ENCODE measurements around the gene ABCA7. TPM values are rescaled to one million over a fixed set of nuclear protein-coding genes. Genes with fewer than 3 reads are reported as not detected.

Gene ABCA7
- total RNA-seq, 1 donor from 2014 or later: 6.7 TPM

- no peak for TF ChIP-seq CTCF (IDR thresholded peaks at IDR 0.05)
- no peaks in the 10 kb centered on the region for H3K36me3 Mint-ChIP-seq (ENCODE audit: low read depth)
- H3K27me3 Mint-ChIP-seq (ENCODE audit: low read depth): no peaks in the 10 kb centered on the region
Measured at GRCh38 chr19:1046836-1047695, 7.2 kb downstream of the ABCA7 start.

GRCh38 chr19:1047696-1048147, 7.8 kb downstream of the ABCA7 start:
- DNase-seq (ENCODE audit: low spot score): no peak
- Mint-ChIP-seq H3K27ac (ENCODE audit: unreplicated experiment) (no peak overlapping the region), H3K36me3 (ENCODE audit: low read depth) (no peaks in the 10 kb centered on the region), H3K9me3 (ENCODE audit: low read depth) (no peaks in the 10 kb centered on the region), H3K4me1 (ENCODE audit: low read depth) (no peaks in the 10 kb centered on the region), H3K27me3 (ENCODE audit: low read depth) (no peaks in the 10 kb centered on the region), H3K4me3 (ENCODE audit: unreplicated experiment) (no peak overlapping the region)
- TF ChIP-seq CTCF (IDR thresholded peaks at IDR 0.05): no peak

More at GRCh38 chr19:1046836-1047695, 7.2 kb downstream of the ABCA7 start:
- Mint-ChIP-seq H3K27ac (ENCODE audit: unreplicated experiment) (no peak overlapping the region), H3K4me1 (ENCODE audit: low read depth) (no peaks in the 10 kb centered on the region), H3K4me3 (ENCODE audit: unreplicated experiment) (no peak overlapping the region), H3K9me3 (ENCODE audit: low read depth) (no peaks in the 10 kb centered on the region)
- DNase-seq (ENCODE audit: low spot score): no peak

GRCh38 chr19:1049106-1049505, 9.2 kb downstream of the ABCA7 start:
- Mint-ChIP-seq H3K27ac (ENCODE audit: unreplicated experiment) (no peak overlapping the region), H3K36me3 (ENCODE audit: low read depth) (no peaks in the 10 kb centered on the region), H3K4me1 (ENCODE audit: low read depth) (no peaks in the 10 kb centered on the region), H3K4me3 (ENCODE audit: unreplicated experiment) (no peak overlapping the region), H3K9me3 (ENCODE audit: low read depth) (no peaks in the 10 kb centered on the region), H3K27me3 (ENCODE audit: low read depth) (no peaks in the 10 kb centered on the region)
- no peak for TF ChIP-seq CTCF (IDR thresholded peaks at IDR 0.05)
- no peak for DNase-seq (ENCODE audit: low spot score)

GRCh38 chr19:1049800-1050199, 9.9 kb downstream of the ABCA7 start:
- H3K27me3 Mint-ChIP-seq (ENCODE audit: low read depth): no peaks in the 10 kb centered on the region
- H3K27ac Mint-ChIP-seq (ENCODE audit: unreplicated experiment): no peak overlapping the region
- H3K4me1 Mint-ChIP-seq (ENCODE audit: low read depth): no peaks in the 10 kb centered on the region
- no peak overlapping the region for H3K4me3 Mint-ChIP-seq (ENCODE audit: unreplicated experiment)
- no peak for DNase-seq (ENCODE audit: low spot score)
- H3K9me3 Mint-ChIP-seq (ENCODE audit: low read depth): no peaks in the 10 kb centered on the region
- H3K36me3 Mint-ChIP-seq (ENCODE audit: low read depth): no peaks in the 10 kb centered on the region
- TF ChIP-seq CTCF (IDR thresholded peaks at IDR 0.05): no peak

- H3K27me3 Mint-ChIP-seq (ENCODE audit: low read depth): no peaks in the 10 kb centered on the region
- H3K27ac Mint-ChIP-seq (ENCODE audit: unreplicated experiment): no peak overlapping the region
- no peaks in the 10 kb centered on the region for H3K4me1 Mint-ChIP-seq (ENCODE audit: low read depth)
- H3K4me3 Mint-ChIP-seq (ENCODE audit: unreplicated experiment): no peak overlapping the region
- TF ChIP-seq CTCF (IDR thresholded peaks at IDR 0.05): no peak
- no peaks in the 10 kb centered on the region for H3K9me3 Mint-ChIP-seq (ENCODE audit: low read depth)
- H3K36me3 Mint-ChIP-seq (ENCODE audit: low read depth): no peaks in the 10 kb centered on the region
- DNase-seq (ENCODE audit: low spot score): no peak
Measured at GRCh38 chr19:1050989-1051788, 11.3 kb downstream of the ABCA7 start.

Measured in chondrocyte (in vitro differentiated cells).